Measurements from ENCODE around the gene CCL16. TPM values are rescaled to one million over a fixed set of nuclear protein-coding genes. Genes with fewer than 3 reads are reported as not detected.

The CCL16 gene
- total and polyA plus RNA-seq, 2 experiments from 2014 or later: not detected

DNA sequence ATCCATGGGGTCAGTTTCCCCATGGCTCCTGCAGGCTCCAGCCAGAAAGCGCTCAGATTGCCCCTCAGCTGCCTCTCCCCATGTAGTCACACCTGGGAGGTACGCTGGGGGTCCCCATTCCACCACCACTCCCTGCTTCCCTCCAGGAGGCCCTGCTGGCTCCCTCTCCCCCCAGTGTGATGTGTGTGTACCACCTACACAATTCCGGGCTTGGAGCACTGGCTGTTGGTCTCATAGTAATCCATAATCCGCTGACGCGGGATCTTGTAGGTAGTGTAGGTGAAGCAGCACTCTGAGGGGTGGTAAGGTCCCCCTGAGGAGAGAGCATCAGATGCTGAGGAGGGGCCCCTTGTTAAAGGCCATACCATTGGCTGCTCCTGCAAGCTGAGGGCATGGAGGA lies 2.8 kb upstream of the CCL16 start:
- Histone ChIP-seq H3K27me3 (no peaks in the 10 kb centered on the region), H3K36me3 (no peaks in the 10 kb centered on the region), H3K27ac (no peak overlapping the region), H3K9me3 (ENCODE audit: low read depth) (no peaks in the 10 kb centered on the region), H3K4me3 (no peak overlapping the region), H3K4me1 (ENCODE audit: low read depth) (no peaks in the 10 kb centered on the region)
- no peak for DNase-seq (ENCODE audit: low read depth in 1 of 2, low spot score in 1 of 2)
- TF ChIP-seq, protein P1, sequence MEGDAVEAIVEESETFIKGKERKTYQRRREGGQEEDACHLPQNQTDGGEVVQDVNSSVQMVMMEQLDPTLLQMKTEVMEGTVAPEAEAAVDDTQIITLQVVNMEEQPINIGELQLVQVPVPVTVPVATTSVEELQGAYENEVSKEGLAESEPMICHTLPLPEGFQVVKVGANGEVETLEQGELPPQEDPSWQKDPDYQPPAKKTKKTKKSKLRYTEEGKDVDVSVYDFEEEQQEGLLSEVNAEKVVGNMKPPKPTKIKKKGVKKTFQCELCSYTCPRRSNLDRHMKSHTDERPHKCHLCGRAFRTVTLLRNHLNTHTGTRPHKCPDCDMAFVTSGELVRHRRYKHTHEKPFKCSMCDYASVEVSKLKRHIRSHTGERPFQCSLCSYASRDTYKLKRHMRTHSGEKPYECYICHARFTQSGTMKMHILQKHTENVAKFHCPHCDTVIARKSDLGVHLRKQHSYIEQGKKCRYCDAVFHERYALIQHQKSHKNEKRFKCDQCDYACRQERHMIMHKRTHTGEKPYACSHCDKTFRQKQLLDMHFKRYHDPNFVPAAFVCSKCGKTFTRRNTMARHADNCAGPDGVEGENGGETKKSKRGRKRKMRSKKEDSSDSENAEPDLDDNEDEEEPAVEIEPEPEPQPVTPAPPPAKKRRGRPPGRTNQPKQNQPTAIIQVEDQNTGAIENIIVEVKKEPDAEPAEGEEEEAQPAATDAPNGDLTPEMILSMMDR (IDR thresholded peaks at IDR 0.05; ENCODE audit: low read depth, low read length): no peak

DNA sequence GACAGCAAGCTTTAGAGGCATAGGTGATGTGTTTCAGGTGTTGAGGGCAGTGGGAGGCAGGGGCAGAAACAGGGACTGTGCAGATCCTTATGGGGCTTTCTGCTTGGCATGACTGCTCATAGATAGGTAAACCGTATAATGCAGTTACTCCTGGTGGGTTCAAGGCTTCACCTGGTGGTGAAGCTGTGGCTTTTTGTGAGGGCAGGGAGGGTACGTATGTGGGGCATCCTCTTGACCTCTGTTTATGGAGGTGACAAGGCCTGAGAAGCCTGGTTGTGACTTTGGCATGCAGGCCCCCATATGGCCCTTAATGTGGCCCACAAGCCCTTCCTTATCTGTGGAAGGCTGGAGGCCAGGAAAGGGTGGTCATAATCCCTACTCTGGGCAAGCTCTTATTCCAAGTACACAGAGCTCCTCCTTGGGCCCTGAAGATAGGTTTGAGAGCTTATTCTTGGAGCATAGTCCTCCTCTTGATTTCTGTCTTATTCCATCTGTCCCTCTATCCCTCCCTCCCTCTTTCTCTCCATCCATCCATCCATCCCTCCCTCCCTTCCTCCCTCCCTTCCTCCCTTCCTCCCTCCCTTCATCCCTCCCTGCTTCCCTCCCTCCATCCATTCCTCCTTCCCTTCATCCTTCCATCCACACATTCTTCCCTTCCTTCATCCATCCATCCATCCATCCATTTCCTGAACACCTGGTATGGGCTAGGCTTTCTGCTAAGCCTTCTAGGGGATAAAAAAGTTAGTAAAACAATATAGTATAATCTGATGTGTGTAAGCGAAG lies 1.3 kb upstream of the CCL16 start:
- TF ChIP-seq, protein P1 (IDR thresholded peaks at IDR 0.05; ENCODE audit: low read depth, low read length): no peak
- no peak overlapping the region for H3K27ac ChIP-seq
- DNase-seq (ENCODE audit: low read depth in 1 of 2, low spot score in 1 of 2): no peak
- no peaks in the 10 kb centered on the region for H3K27me3 ChIP-seq
- no peaks in the 10 kb centered on the region for H3K36me3 ChIP-seq
- H3K4me1 ChIP-seq (ENCODE audit: low read depth): no peaks in the 10 kb centered on the region
- no peak overlapping the region for H3K4me3 ChIP-seq
- H3K9me3 ChIP-seq (ENCODE audit: low read depth): no peaks in the 10 kb centered on the region

DNA sequence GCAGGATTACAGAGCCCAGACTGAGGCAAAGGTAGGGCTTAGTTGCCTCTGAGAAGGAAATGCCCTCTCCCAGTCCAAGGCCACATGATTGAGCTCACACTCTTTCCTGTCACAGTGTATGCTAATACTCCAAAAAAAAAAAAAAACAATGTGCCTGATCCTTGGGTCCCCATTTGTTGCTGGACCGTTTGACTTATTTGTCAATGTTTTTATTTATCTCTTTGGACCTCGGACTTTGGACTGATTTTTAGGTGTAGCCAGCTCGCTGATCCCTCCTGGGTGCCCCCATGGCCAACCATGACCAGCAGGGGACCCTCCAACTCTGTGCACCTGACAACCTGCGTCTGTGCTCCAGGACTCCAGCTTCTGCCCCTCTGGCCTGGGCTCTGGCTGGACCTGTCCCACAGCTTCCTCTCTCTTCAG lies 622 bp upstream of the CCL16 start:
- Histone ChIP-seq H3K27ac (no peak overlapping the region), H3K4me1 (ENCODE audit: low read depth) (no peaks in the 10 kb centered on the region), H3K36me3 (no peaks in the 10 kb centered on the region), H3K4me3 (no peak overlapping the region), H3K27me3 (no peaks in the 10 kb centered on the region), H3K9me3 (ENCODE audit: low read depth) (no peaks in the 10 kb centered on the region)
- TF ChIP-seq, protein P1 (IDR thresholded peaks at IDR 0.05; ENCODE audit: low read depth, low read length): no peak
- no peak for DNase-seq (ENCODE audit: low read depth in 1 of 2, low spot score in 1 of 2)

DNA sequence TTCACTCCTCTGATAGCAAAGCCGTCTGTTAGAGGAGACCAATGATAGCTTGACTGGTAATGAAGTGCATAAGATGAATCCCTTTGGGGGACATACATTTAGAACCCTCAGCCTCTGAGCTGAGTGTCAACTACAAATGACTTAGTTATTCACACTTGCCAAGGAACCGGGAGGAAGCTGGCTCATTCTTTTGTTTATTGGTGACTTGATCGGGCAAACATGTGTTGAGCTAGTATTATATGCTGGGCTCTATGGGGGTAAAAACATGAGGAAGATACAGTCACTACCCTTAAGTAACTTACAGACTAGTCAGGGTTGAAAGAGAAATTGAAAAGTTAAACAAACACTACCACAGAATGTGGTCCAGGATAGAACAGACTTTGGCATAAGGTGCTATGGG lies 3.0 kb downstream of the CCL16 start:
- no peaks in the 10 kb centered on the region for H3K27me3 ChIP-seq
- H3K27ac ChIP-seq: no peak overlapping the region
- no peaks in the 10 kb centered on the region for H3K4me1 ChIP-seq (ENCODE audit: low read depth)
- no peaks in the 10 kb centered on the region for H3K36me3 ChIP-seq
- H3K9me3 ChIP-seq (ENCODE audit: low read depth): no peaks in the 10 kb centered on the region
- TF ChIP-seq, protein P1 (IDR thresholded peaks at IDR 0.05; ENCODE audit: low read depth, low read length): no peak
- H3K4me3 ChIP-seq: no peak overlapping the region
- no peak for DNase-seq (ENCODE audit: low read depth in 1 of 2, low spot score in 1 of 2)

DNA sequence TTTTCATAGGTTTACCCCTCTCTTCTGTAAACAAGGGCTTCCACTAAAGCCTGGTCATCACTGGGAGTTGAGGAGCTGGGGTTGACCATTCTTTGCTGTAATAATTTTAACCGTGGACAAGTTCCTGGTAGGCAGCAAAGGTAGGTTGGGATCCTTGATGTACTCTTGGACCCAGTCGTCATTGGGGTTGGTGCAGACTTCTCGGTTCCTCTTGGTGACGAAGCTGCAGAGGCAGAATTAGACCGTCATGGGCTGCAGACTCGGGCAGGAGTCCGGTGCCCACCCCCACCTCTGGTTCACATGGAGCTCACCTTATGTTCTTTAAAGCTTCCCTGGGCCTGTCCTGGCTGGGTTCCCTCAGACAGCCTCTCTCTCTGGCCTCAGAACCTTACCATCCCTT lies 3.8 kb downstream of the CCL16 start:
- Histone ChIP-seq H3K4me1 (ENCODE audit: low read depth) (no peaks in the 10 kb centered on the region), H3K36me3 (no peaks in the 10 kb centered on the region), H3K27ac (no peak overlapping the region), H3K27me3 (no peaks in the 10 kb centered on the region), H3K9me3 (ENCODE audit: low read depth) (no peaks in the 10 kb centered on the region), H3K4me3 (no peak overlapping the region)
- TF ChIP-seq, protein P1 (IDR thresholded peaks at IDR 0.05; ENCODE audit: low read depth, low read length): no peak
- DNase-seq (ENCODE audit: low read depth in 1 of 2, low spot score in 1 of 2): no peak

All from cardiac muscle cell (in vitro differentiated cells and primary cell).